Thoracic aorta (tissue), 2 donors: Measurements from ENCODE around the gene SAMD4A. TPM values are rescaled to one million over a fixed set of nuclear protein-coding genes. Genes with fewer than 3 reads are reported as not detected.

Experiments used
- ATAC-seq: fragments of 150-250 bp; one replicate; pipeline ENCODE4 v1.8.0; 2017; ENCODE audit warnings: low read depth; ENCODE audit not compliant: insufficient number of reproducible peaks, low FRiP score
- DNase-seq: peaks from one replicate; pipeline ENCODE4 v3.0.0-alpha.2; 2020; ENCODE audit warnings: low spot score
- H3K27ac ChIP-seq, 2 donors: fragments of 200-600 bp; sonication (generic); 1 replicate in 1 of 2; 2 replicates in 1 of 2; pipeline ENCODE4 v1.5.1; 2016; ENCODE audit warnings: mild to moderate bottlenecking in 2 of 2, moderate library complexity in 2 of 2
- H3K27me3 ChIP-seq: fragments of 200-600 bp; sonication (generic); replicated peaks from 2 replicates; pipeline ENCODE4 v1.6.0; 2016; ENCODE audit warnings: mild to moderate bottlenecking; ENCODE audit not compliant: insufficient read depth
- H3K36me3 ChIP-seq: fragments of 200-600 bp; sonication (generic); one replicate; pipeline ENCODE4 v1.5.1; 2016
- H3K4me1 ChIP-seq, 2 donors: fragments of 200-600 bp; sonication (generic); 1 replicate in 1 of 2; 2 replicates in 1 of 2; pipeline versions ENCODE4 v1.5.1 to v1.6.0; 2016; ENCODE audit warnings: low read depth in 2 of 2, mild to moderate bottlenecking in 1 of 2; ENCODE audit not compliant: control insufficient read depth in 1 of 2
- H3K4me3 ChIP-seq: fragments of 200-600 bp; sonication (generic); 2 replicates; pipeline ENCODE4 v1.5.1; 2016; ENCODE audit warnings: mild to moderate bottlenecking
- H3K9me3 ChIP-seq: fragments of 200-600 bp; sonication (generic); 2 replicates; pipeline ENCODE4 v1.5.1; 2016
- CTCF ChIP-seq: fragments of 200-600 bp; sonication (generic); IDR thresholded peaks from one replicate; pipeline ENCODE4 v1.5.1; 2019; ENCODE audit warnings: antibody characterized with exemption
- total RNA-seq, 2 donors: library from RNA; depleted of rRNA; stranded (reverse); fragments of >200 nt; gene quantifications; one replicate each; pipeline versions ENCODE4 v1.1.0 to v1.2.3, GENCODE V29; 2016

The SAMD4A gene
- total RNA-seq, 2 donors from 2014 or later: 142 to 172 TPM

DNA sequence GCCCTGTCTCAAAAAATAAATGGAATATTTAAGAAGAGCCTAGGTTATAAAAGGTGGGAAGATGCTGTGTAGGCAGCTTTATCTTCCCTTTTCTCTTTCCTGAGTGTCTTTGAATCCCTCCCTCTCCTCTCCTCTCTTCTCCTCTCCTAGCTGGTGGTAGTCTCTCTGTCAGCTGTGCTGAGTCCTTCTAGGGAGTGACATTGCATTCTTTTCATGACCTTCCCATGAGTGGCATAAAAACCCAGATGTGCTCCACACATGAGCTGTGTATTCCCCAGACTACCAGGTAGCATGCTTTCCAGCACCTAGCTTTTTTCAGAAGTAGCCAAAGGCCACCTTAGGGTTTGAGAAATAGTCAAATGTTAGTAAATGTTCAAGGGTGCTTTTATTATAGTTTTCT is 23.6 kb downstream of the SAMD4A start:
- no peak for DNase-seq
- H3K27ac ChIP-seq: no peak overlapping the region
- H3K36me3 ChIP-seq: no peaks in the 10 kb centered on the region
- H3K27me3 ChIP-seq: no peaks in the 10 kb centered on the region
- no peaks in the 10 kb centered on the region for H3K9me3 ChIP-seq
- H3K4me1 ChIP-seq: peaks cover 16 to 32% of the 10 kb centered on the region in 2 donors
- no peak for ATAC-seq
- H3K4me3 ChIP-seq: no peak overlapping the region
- no peak for TF ChIP-seq CTCF

- Histone ChIP-seq H3K4me1 (peaks cover 16 to 32% of the 10 kb centered on the region in 2 donors), H3K9me3 (no peaks in the 10 kb centered on the region), H3K4me3 (no peak overlapping the region), H3K27ac (no peak overlapping the region), H3K27me3 (no peaks in the 10 kb centered on the region), H3K36me3 (no peaks in the 10 kb centered on the region)
- DNase-seq (no peak), ATAC-seq (no peak)
- TF ChIP-seq CTCF: no peak
Observed at GRCh38 chr14:54591461-54591860, 24.5 kb downstream of the SAMD4A start.

DNA sequence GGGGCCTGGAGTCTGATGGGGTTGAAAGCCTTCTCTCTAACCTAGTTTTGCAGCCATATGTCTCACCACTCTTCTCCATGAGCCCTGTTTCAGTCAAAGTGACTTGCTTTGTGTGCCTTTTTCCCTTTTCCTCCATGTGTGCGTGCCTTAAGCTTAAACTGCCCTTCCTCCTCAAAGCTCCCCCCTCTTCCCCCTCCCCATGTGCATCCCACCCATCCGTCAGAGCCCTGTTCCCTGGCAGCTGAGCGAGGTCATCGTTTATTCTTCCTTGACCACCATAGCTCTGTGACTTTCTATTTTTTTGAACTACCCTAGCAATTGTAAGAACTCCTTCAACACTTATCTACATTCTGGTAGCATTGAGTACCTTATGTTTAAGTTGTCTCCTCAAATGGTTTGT is 24.9 kb downstream of the SAMD4A start:
- H3K27me3 ChIP-seq: no peaks in the 10 kb centered on the region
- no peak overlapping the region for H3K27ac ChIP-seq
- DNase-seq (no peak), ATAC-seq (no peak)
- H3K36me3 ChIP-seq: no peaks in the 10 kb centered on the region
- no peak overlapping the region for H3K4me3 ChIP-seq
- peaks cover 16 to 32% of the 10 kb centered on the region in 2 donors for H3K4me1 ChIP-seq
- no peak for TF ChIP-seq CTCF
- H3K9me3 ChIP-seq: no peaks in the 10 kb centered on the region

DNA sequence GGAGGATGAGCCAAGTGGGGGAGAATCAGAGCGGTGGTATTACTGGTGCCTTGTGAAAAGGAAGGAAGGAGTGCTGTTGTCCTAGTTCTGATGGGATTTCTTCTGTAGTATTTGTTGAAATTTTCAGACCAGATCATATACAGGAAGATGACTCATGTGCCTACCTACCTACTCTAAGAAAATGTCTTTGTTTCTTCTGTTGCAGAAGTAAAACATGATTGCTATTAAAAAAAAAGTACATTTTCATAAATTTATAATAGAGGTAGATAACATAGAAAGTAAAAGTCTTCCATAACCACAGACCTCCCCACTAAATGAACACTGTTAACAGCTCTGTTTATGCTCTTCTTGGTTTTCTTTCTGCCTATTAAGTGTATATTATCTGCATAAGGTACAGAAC is 26.9 kb downstream of the SAMD4A start:
- ATAC-seq (no peak), DNase-seq (no peak)
- H3K4me3 ChIP-seq: no peak overlapping the region
- H3K4me1 ChIP-seq: peaks cover 16 to 42% of the 10 kb centered on the region in 2 donors
- H3K36me3 ChIP-seq: no peaks in the 10 kb centered on the region
- no peak overlapping the region for H3K27ac ChIP-seq
- H3K9me3 ChIP-seq: no peaks in the 10 kb centered on the region
- TF ChIP-seq CTCF: no peak
- no peaks in the 10 kb centered on the region for H3K27me3 ChIP-seq

- Histone ChIP-seq H3K36me3 (no peaks in the 10 kb centered on the region), H3K4me3 (no peak overlapping the region), H3K27me3 (no peaks in the 10 kb centered on the region), H3K9me3 (no peaks in the 10 kb centered on the region), H3K4me1 (peaks cover 19 to 43% of the 10 kb centered on the region in 2 donors), H3K27ac (no peak overlapping the region)
- no peak for DNase-seq
- TF ChIP-seq CTCF: no peak
- ATAC-seq: no peak
Observed at GRCh38 chr14:54594537-54594936, 27.6 kb downstream of the SAMD4A start.
